GM21529 (cell line): ENCODE data around the gene MYL3.

ENCODE experiments used
- ATAC-seq: cut with Tn5 transposase; IDR thresholded peaks from one replicate; pipeline ENCODE4 v1.9.1; 2021; ENCODE audit not compliant: unreplicated experiment

The MYL3 gene

GRCh38 chr3:46851364-46852333, 11.6 kb downstream of the MYL3 start:
- no peak for ATAC-seq

- no peak for ATAC-seq
These were observed 12.8 kb downstream of the MYL3 start for GRCh38 chr3:46850468-46850779.

GRCh38 chr3:46849686-46850467, 13.4 kb downstream of the MYL3 start:
- ATAC-seq = no peak

GRCh38 chr3:46849045-46849631, 14.1 kb downstream of the MYL3 start:
- ATAC-seq = no peak

GRCh38 chr3:46848271-46849044, 14.8 kb downstream of the MYL3 start:
- no peak for ATAC-seq

- no peak for ATAC-seq
These were observed 15.5 kb downstream of the MYL3 start for GRCh38 chr3:46847744-46848143.

GRCh38 chr3:46846624-46847542, 16.4 kb downstream of the MYL3 start:
- ATAC-seq = no peak

- peak; percentile 75 for ATAC-seq
These were observed 17.2 kb downstream of the MYL3 start for GRCh38 chr3:46845860-46846623.

- ATAC-seq = peak; percentile 59
These were observed 17.8 kb downstream of the MYL3 start for GRCh38 chr3:46845397-46845859.

GRCh38 chr3:46844881-46845312, 18.3 kb downstream of the MYL3 start:
- ATAC-seq = no peak

GRCh38 chr3:46844397-46844796, 18.8 kb downstream of the MYL3 start:
- ATAC-seq = no peak

GRCh38 chr3:46843508-46843907, 19.7 kb downstream of the MYL3 start:
- no peak for ATAC-seq

- ATAC-seq = no peak
These were observed 22.8 kb downstream of the MYL3 start for GRCh38 chr3:46840491-46840890.

- ATAC-seq = no peak
These were observed 24.9 kb downstream of the MYL3 start for GRCh38 chr3:46838301-46838700.

GRCh38 chr3:46835491-46835890, 27.8 kb downstream of the MYL3 start:
- no peak for ATAC-seq

- no peak for ATAC-seq
These were observed 28.2 kb downstream of the MYL3 start for GRCh38 chr3:46835054-46835453.

GRCh38 chr3:46833346-46834300, 29.6 kb downstream of the MYL3 start:
- no peak for ATAC-seq

- ATAC-seq = no peak
These were observed 31.4 kb downstream of the MYL3 start for GRCh38 chr3:46831841-46832240.
